RKO (cell line): Measurements from ENCODE around the gene BTBD9.

ENCODE experiments used
- DNase-seq: peaks from one replicate; pipeline ENCODE4 v3.0.0-alpha.2; 2016; ENCODE audit warnings: low spot score

BTBD9 gene

DNA sequence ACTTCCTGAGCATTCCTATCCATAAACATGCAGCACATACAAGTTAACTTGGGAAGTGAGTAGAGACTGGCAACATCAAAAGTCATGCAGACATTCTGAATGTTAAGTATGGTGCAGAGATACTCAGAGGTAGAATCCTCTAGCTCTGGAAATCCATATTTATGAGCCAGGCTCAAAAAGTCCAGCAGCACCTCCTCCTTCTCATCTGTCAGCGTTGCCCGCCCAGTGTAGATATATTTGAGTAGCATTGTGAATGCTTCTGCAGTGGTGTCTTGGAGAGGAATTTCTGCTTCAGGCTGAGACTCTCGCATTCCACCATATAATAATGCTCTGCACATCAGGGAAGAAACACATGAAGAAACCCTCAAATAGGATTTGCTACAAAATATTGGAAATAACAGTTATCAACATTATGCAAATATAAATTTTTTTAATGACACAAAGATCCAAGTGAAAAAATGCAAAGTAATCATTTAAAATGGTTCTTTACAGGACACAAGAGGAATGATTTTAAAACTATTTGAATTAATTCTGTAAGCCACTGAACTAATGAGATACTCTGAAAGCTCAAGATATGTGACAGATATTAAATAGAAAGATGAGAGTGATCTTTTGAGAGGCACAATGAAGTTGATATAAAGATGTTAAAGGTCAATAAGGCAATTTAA, 45.6 kb downstream of the BTBD9 start:
- no peak for DNase-seq

DNA sequence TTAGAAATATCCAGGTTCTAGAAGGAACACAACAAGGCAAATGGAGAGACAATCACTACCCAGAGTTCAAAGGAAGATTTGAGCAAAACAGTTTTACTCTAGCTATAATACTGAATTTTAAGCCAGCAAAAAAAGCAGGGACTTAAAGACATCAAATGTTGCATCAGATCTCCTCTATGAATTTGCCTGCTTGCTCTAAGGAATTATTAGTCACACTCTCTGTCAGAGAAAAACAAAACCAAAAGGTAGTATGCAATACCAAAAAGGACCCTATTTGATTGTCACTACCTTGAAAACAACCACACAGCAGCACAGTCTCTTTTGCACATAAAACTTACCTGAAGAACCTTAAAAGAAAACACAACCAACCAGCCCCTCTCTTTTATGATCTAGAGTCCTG, 46.3 kb downstream of the BTBD9 start:
- no peak for DNase-seq

DNA sequence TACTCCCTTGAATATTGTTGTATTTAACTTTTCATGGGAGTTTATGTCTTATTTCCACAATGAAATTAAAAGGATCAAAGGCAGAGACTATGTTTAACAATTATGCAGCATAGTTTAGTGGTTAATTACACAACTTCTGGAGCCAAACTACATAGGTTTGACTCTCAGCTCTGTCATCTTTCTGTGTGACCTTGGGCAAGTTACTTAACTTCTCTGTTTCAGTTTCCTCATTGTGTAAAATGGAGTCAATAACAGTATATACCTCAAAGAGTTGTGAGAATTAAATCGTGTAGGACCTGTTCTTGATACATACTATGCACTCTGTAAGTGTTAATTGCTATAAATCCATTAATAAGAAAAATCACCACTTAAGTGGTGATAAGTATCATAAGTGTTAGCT, 48.3 kb downstream of the BTBD9 start:
- DNase-seq: no peak

DNA sequence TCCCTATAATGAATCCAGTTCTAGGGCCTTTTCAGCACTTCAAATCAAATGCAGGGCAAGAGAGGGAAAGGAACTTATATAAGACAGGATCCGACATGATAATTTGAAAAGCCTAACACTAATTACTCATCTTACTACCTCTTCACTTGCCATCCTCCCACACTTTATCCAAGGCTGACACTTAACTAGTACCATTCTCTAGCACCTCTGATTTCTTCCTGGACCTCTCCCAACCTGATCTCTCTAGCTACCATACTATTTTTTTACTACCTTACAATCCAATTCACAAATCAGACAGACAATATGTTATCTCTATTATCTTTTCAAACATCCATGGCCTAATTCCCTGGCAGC, 50.4 kb downstream of the BTBD9 start:
- no peak for DNase-seq

- peak; percentile 30 for DNase-seq
Observed at GRCh38 chr6:38588631-38589366, 50.9 kb downstream of the BTBD9 start.

GRCh38 chr6:38587766-38588362, 51.9 kb downstream of the BTBD9 start:
- no peak for DNase-seq

- DNase-seq: no peak
Observed at GRCh38 chr6:38586992-38587391, 52.7 kb downstream of the BTBD9 start.

DNA sequence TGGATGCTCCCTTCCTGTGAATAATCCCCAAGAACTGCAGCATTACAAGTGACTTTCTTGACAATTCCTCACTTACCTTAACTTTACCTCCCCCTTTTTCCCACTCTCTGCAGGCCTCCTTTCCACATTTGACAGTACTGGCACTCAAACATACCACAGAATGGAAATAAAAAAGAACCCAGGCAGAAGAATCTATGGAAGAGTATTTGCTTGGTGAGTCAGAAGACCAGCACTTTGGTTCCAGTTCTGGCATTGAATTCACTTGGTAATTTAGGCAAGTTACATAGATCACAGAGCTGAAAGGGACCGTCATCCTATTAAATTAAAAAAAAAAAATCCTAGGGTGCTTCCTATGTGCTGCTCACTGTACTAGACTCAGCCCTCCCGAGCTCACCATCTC, 55.0 kb downstream of the BTBD9 start:
- no peak for DNase-seq

DNA sequence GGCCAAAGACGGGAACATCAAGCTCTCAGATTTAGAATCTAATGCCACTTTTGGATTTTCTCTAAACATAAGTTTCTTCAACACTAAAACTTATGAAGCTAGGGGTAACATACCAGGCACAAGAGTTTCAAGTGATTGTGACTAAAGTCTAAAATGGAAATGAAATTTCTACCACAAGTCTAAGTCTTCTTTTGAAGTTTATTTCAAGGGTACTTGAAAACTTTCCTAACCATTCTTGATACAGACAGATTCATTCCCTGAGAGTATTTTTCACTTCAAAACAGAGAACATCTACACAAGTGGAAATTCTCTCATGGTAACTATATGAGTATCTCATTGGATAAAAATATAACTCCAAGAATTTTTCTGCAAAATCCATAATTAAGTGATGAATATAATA, 56.2 kb downstream of the BTBD9 start:
- DNase-seq: no peak

- DNase-seq: no peak
Observed at GRCh38 chr6:38580030-38580429, 59.7 kb downstream of the BTBD9 start.

GRCh38 chr6:38579010-38579628, 60.6 kb downstream of the BTBD9 start:
- no peak for DNase-seq

GRCh38 chr6:38578075-38578474, 61.7 kb downstream of the BTBD9 start:
- no peak for DNase-seq

- no peak for DNase-seq
Observed at GRCh38 chr6:38577492-38577891, 62.2 kb downstream of the BTBD9 start.

GRCh38 chr6:38573801-38574395, 65.8 kb downstream of the BTBD9 start:
- no peak for DNase-seq

GRCh38 chr6:38572186-38572813, 67.4 kb downstream of the BTBD9 start:
- no peak for DNase-seq

DNA sequence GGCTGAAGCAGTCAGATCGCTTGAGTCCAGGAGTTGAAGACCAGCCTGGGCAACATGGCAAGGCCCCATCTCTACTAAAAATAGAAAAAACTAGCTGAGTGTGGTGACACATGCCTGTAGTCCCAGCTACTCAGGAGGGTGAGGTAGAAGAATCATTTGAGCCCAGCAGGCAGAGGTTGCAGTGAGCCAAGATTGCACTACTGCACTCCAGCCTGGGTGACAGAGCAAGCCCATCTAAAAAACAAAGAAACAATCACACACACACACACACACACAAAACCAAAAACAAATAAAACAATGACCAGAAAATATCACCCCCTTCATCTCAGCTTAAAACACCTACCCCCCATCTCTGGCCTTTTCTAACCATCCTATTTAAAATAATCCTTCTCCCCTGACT, 68.0 kb downstream of the BTBD9 start:
- no peak for DNase-seq

GRCh38 chr6:38570750-38571149, 69.0 kb downstream of the BTBD9 start:
- peak; percentile 53 for DNase-seq

DNA sequence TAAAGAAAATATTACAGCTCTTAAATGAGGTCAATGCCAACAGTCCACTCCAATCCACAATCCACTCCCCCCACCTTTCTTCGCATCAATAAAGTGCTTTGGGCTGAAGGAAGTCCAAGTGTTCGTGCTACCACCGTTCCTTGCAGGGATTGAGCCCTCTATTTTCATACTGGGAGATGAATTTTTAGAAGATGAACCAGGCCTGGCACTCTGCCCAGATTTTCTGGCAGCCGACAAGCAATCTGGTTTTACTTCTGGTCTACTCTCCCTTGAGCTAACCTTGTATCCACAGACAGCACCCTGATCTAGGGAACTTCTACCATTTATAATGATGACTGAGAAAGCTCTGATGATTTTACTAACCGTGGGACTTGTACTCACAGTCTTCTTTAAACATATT, 72.3 kb downstream of the BTBD9 start:
- DNase-seq: peak; percentile 45

DNA sequence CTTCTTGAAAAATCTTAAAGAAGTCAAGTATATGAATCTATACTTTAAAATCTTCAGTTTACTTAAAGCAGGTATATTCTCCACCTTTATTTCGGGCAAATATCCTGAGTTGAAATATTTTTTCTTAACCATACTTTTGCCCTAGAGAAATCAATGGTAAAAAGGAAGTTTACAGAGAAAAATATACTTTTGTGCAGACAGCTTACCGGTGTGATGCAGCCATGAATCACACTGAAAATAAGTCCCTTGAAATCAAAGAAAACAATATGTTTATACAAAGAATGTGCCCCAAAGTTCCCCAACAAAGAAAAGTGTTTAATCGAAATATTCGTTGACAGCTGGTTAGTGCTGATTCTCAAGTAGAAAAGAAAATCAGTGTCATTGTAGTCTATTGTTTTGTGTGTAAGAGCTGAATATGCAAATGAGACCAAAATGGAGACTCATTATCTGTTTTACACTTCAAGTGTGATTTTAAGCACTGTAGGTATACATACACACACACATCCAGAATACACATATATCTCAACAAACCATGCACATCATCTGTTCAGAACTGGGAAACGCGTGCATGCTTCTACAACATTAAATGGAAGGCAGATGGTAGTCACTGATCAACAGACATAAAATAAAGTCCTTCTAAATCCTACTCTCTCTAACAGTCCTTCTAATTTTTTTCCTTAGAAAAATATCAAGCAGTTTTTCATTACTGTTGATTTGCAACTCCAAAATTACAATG, 73.3 kb downstream of the BTBD9 start:
- DNase-seq: no peak

GRCh38 chr6:38564301-38564700, 75.4 kb downstream of the BTBD9 start:
- DNase-seq: no peak

DNA sequence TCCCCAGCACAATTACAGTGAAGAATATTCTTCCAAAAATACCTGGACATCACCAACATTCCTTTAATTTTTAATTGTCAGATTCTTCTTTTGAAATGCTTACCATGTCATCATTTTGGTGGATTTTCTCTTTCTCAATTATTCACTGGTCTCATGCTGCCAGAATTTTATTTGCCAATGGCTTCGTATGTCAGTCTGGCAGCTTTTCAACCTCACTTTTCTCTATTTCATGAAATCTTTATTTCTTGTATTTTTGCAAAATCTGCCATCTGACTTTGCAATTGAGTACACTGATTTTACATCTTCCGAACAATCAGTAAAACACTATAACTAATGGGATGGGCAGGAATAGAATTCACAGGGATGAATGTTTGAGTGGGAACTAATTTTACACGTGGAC, 84.1 kb downstream of the BTBD9 start:
- no peak for DNase-seq
